HG02759 (cell line): Measurements from ENCODE around the gene CENPC.

ENCODE experiments used
- ATAC-seq: cut with Tn5 transposase; IDR thresholded peaks from one replicate; pipeline ENCODE4 v1.9.1; 2021; ENCODE audit warnings: mild to moderate bottlenecking, moderate library complexity; ENCODE audit not compliant: unreplicated experiment

CENPC gene, protein sequence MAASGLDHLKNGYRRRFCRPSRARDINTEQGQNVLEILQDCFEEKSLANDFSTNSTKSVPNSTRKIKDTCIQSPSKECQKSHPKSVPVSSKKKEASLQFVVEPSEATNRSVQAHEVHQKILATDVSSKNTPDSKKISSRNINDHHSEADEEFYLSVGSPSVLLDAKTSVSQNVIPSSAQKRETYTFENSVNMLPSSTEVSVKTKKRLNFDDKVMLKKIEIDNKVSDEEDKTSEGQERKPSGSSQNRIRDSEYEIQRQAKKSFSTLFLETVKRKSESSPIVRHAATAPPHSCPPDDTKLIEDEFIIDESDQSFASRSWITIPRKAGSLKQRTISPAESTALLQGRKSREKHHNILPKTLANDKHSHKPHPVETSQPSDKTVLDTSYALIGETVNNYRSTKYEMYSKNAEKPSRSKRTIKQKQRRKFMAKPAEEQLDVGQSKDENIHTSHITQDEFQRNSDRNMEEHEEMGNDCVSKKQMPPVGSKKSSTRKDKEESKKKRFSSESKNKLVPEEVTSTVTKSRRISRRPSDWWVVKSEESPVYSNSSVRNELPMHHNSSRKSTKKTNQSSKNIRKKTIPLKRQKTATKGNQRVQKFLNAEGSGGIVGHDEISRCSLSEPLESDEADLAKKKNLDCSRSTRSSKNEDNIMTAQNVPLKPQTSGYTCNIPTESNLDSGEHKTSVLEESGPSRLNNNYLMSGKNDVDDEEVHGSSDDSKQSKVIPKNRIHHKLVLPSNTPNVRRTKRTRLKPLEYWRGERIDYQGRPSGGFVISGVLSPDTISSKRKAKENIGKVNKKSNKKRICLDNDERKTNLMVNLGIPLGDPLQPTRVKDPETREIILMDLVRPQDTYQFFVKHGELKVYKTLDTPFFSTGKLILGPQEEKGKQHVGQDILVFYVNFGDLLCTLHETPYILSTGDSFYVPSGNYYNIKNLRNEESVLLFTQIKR

DNA sequence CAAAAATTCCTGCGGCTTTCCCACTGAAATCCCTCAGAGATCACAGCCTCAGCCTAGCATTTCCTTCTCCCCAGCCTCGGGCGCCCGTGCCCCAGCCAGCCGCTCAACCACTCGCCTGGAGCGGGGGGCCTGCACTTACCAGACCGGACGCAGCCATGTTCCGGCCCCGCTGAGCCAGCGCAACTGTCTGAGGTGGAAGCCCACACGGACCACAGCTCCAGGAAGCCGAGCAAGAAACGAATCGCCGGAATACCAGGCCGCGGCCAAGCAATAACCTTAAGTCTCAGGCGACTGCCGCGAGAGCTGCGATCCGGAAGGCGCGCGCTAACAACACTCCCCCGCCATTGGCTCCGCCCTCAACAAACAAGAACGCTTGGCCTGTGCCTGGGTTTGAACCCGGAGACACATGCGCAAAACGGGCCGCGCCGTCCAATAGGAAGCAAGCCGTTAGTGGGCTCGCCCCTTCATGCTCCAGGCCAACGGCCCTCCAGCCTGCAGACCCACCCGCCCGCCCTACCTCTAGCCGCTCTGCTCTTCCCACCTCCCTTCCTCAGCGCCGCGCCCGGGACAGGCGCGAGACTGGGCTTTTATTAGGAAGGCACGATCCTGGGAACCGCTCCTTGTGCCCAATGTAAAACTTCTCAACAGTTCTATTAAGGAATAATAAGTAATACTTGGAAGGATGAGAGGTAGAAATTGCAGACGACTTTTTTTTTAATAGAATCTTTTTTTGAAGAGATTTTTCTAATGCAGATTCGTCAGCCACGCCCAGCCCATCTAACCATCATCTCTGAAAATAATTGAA, at the start of gene CENPC:
CENPC (minus strand) TSS at position 305 of the 805 bp plus-strand sequence; CDS start at position 157, 148 bp downstream.
- peak; percentile 97 for ATAC-seq

DNA sequence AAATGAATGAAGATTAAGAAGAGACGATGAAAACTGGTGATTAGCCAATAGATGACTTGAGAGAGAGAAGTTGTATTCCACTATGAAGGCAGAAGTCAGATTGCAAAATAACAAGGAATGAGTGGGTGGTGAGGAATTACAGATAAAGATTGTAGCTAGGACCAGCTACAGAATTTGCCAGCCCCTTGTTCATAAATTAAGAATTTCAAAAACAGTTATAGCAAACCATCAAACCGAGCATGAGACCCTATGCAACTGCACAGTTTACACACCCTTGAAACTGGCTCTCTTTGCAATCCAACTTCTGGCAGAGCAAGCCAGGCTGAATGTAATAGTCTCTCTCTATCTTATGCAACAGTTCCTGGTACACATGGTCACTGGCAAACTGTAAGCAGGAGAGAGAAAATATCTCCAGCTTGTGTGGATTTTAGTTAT, 48.5 kb upstream of the CENPC start:
- ATAC-seq = no peak

DNA sequence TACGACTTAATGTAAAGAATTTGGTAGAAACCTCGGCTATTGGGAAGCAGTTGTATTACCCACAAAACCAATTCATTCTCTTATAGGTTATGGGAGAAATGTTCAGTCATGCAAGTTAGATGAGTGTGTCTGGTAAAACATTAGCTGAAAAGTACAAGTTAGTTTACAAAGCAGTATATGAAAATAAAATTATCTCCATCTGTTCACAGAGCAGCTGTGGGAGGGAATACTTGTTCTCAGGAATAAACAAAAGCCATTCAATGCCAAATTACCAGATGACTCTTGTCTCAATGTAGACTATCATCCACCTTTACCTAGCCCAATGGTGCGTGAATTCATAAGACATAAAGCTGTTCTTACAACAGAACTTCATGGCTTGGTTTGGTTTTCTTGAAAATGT, 41.9 kb upstream of the CENPC start:
- no peak for ATAC-seq

DNA sequence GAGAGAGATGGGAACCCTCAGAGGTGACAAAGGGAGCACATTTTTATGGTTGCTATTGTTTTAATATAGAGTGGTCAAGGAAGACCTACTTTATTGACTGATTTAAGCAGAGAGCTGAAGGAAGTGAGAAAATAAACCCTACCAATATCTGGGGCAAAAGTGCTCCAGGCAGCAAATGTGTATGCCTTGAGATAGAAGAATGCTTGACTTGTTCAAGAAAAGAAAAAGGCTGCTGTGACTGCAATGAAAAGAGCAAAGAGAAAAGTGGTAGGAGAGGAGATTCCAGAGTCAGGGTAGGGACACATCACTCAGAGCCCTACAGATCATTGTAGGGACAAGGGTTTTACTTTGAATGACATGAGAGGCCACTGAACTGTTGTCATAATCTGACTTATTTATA, 39.2 kb upstream of the CENPC start:
- ATAC-seq = no peak

DNA sequence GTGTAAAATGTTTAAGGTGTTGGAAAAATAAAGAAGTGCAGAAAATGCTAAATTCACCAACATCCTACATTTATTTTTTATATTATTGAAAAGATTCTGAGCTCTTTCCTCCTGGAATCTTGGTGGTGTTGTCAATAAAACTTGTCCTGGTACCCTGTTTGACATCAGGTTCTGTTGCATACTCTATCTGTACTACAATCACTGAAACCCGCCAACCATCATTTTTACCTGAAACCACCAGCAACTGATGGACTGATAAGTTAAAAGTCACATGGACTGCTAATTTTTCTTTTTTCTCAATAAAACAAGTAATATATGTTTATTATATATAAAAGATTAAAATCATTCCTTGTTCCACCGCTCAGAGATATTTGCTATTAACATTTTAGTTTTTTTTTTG, 36.6 kb upstream of the CENPC start:
- no peak for ATAC-seq

DNA sequence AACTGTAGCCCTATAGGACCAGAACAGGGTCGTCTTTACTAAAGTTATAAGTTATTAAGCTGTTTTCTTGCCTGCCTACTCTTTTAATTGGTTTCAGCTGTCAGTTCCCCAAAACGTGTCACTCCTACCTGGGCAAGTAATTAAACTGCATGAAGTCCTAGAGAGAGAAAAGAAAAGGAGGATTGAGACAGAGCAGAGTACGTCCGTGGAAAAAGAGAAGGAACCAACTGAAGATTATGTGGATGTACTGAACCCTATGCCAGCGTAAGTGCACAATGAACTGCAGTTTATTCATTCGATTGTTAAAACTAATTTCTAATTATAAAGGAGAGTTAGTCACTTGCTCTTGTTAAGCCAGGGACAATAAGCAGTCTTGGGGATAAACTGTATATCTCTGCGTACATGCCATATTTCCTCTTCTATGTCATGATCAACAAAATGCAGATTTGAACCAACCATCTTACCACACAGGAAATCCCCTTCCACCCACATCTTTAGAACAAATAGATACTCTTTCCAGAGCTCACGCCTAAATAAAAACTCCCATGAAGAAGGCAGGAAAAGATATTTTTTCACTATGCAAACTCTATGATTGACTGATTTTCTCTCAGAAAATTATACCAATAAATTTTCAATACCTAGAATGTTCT, 36.0 kb upstream of the CENPC start:
- ATAC-seq = peak; percentile 56

DNA sequence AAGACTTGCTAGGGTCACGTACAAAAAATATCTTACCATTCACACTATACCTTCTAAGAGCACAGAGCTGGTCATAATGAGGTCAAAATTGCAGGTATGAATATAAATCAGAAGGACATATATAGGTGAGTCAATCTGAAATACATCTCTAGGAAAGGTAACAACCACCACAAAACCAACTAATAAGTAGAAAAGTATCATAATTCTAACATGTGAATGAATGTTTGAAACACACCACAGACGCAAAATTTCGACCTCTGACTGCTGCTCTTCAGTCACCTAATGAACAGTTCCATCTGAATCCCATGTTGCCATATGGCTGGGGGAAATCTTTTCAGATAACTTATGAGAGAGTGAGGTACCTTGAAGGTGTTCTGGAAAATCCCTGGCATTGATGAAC, 35.3 kb upstream of the CENPC start:
- ATAC-seq = peak; percentile 35

DNA sequence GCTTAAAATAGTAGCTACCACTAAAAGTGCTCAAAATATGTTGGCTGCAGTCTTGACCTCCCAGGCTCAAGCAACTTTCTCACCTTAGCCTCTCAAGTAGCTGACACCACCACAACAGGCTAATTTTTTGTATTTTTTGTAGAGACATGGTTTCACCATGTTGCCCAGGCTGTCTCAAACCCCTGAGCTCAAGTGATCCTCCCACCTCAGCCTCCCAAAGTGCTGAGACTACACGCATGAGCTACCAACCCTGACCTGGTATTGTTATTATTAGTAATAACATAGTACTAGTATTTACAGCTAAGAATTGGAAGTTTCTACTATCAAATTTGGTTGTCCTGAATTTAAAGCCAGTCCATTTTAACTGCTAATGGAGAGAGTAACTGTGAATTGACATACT, 31.2 kb upstream of the CENPC start:
- ATAC-seq = peak; percentile 45

DNA sequence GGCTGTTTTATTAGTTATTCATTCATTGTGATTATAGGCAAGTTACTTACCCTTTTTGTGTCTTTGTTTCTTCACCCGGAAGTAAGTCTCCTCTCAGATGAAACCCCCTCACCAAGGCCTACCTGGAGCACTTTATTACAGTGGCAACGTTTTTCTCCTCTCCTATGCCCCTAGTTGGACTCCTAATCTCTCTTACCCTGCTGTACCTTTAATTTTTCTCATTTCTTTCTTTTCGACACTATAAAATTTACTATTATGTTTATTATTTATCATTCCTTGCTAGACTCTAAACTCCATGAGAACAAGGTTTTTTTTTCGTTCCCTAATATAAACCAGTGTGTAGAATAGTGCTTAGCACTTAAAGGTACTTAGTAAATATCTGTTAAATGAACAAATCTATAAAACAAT, 30.8 kb upstream of the CENPC start:
- ATAC-seq = no peak

DNA sequence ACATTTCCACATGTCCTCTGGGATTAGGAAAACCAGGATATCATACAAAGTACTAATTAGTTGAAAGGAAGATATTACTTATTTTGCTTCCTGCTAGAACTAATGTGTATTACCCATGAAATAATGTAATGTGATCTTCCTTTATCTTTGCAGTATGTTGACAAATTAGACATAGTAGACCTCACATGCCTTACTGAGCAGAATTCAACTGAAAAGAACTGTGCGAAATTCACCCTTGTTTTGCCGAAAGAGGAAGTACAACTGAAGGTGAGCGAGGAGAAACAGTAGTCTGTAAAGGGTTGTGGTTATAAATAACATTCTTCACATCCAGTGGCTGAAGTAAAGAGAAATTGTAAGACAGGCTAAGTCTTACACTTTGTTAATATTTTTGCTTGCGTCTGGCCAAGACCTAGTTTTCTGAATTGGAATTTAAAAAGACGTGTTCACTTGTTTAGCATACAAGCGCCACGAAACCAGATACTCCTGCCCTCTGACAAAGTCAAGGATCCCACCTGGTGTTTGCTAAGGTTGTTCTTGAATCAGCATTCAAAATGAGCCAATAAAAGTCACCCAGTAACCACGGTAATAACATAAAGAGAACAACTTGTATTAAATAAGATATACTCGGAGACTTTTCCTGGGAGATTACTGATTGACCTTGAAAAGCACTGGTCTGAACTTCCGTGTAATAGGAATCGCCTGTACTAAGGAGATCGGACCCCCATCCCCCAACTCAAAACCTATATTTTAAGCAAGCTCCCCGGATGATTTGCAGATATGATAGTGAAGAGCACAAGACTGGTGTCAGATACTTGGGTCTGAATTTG, 30.1 kb upstream of the CENPC start:
- peak; percentile 92 for ATAC-seq

DNA sequence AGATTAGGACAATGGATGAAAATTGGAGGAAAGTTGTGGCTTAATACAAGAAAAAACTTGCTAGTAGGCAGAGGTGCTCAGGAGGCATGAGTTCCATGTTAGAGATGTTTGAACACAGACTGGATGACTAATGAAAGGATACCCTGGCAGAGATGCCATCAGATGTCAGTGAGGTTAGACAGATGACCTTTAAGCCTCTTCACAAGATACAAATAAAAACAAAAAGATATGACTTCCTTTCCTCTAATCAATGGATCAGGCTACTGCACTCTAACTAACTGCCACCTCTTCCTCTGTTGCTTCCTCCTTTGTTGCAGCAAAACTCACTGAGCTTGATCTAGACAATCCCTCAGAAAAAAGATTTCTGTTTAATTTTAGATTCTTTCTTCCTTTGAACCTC, 27.9 kb upstream of the CENPC start:
- no peak for ATAC-seq

DNA sequence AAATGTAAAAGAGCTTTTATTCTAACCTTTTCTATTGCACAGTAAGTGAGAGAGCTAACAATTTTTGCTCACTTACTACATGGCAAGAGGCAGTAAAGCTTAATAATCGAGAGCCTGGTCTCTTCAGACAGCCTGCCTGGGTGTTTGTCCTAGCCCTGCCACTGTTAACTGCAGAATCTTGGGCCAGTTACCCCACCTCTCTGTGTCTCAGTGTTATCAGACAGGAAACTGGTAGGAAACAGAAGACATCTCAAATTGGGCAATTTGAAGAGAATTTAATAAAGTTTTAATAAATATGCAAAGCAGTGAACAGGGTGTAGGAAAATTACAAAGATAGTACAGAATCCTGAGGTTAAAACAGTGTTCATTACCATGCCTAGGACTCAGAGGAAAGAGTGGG, 26.7 kb upstream of the CENPC start:
- ATAC-seq = no peak

DNA sequence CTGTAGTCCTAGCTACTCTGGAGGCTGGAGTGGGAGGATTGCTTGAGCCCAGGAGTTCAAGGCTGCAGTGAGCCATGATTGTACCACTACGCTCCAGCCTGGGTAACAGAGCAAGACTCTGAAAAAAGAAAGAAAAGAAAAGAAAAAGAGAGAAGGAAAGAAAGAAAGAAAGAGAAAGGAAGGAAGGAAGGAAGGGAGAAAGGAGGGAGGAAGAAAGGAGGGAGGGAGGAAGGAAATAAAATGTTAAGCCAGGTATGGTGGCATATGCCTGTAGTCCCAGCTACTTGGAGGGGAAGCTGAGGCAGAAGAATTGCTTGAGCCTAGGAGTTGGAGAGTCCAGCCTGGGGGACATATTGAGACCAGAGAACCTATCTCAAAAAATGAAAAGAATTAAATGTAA, 25.2 kb upstream of the CENPC start:
- no peak for ATAC-seq

DNA sequence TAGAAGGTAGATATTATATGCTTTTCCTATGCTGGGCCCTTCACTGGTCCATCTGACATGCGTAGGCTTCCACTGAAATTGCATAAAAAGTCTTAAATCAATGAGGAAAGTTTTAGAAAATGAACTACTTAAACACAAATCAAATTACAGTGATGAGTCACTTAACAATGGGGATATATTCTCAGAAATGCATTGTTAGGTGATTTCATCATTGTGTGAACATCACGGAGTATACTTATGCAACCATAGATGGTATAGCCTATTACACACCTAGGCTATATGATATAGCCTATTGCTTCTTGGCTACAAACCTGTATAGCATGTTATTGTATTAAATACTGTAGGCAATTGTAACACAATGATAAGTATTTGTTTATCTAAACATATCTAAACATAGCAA, 23.5 kb upstream of the CENPC start:
- ATAC-seq = no peak

DNA sequence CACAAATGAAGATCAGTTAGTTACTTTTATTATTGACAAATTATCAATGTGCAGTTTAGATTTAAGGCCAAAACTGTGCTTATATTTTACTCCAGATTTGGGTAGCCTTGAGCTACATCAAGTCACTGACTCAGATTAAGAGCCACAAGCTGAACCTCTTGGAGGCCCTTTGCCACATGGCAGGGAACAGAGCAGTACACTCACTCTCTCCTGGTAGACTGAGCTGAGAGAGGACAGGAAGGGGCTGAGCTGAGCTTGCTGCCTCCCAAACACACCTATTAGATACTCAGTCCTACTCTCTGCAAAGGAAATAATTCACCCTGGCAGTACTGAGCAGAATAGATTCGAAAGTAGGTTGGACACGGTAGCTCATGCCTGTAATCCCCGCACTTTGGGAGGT, 21.0 kb upstream of the CENPC start:
- ATAC-seq = no peak

DNA sequence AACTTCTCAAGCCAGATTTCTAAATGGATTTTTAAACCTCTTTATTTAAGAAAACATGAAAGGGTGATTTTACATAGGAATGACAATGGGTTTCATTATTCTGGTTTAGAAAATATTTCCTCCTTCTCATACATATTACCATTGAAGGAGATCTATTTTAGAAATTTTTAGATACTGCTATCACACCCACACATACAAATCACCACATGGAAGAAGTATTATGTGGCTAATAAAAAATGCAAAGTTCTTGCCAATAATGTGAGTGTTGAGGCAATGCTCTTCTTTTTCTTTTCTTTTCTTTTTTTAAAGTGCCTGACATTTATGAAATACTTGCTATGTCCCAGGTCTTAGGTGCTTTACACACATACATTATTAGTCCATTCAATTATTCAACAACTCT, 20.0 kb upstream of the CENPC start:
- no peak for ATAC-seq

DNA sequence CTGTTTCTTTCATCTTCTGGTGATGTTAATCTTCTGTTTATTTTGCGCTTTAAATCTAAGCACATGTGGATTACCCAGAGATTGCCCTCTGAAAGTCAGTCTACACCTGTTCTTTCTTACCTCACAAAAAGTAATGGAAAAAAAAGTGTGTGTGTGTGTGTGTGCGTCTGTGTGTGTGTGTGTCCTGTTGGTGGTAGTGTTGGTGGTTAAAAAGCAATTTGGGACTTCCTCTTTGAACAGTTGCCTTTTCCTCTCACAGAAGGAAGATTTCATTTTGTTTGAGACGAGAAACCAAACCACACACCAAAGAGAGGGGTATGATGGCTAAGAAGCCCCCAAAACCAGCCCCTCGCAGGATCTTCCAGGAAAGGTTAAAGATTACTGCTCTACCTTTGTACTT, 13.2 kb upstream of the CENPC start, which contains the start of gene STAP1:
STAP1 (plus strand) TSS at position 235 of the 400 bp plus-strand sequence; CDS start at position 318, 83 bp downstream.
- peak; percentile 67 for ATAC-seq

DNA sequence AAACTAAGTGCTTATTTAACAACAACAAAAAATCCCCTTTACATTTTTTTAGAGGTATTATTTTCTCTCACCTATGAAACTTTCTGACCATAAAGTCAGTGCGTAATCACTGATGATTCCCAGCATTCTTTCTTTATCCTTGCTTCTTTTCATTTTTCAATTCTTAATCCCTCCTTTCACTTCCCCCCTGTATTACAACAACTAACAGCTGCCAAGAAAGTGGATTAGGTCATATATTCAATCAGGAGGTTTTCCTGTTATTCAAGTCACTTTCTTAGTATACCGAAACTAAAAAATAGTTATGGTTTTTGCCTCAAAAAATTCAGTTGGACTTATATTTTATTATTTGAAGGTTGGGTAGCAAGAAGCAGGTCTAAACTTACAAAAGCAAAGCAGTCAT, 11.1 kb upstream of the CENPC start:
- ATAC-seq = no peak

DNA sequence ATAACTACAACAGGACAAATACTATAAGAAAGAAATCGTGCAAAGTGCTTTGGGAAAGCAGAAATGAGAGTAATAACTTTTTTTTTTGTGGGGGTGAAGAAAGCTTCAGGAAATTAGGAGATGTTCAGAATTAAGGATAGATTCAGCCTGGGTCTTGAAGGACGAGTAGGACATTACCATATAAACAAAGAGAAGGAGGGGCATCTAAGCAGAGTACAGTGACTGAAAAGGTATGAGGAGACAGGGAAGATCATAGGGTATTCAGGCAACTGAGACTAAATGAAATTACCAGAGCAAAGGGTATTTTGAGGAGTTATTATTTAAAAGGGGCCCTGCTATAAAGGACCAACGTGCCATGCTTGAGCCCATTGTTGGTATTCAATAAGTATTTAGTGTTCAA, 10.1 kb upstream of the CENPC start:
- ATAC-seq = no peak

DNA sequence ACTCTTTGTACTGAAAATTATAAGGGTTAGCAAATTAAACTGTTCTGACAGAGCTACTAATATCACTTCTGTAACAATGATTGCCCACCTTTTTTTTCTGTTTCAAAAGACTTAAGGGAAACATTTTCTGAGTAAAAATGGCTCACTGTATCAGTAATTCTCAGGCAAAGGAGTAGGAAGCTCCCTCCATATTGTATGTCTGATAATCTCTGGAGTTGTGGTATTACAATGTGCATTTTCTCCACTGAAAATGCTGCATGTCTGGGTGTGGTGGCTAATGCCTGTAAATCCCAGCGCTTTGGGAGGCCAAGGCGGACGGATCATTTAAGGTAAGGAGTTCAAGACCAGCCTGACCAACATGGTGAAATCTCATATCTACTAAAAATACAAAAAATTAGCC, 8.8 kb upstream of the CENPC start:
- ATAC-seq = no peak
